Heart right ventricle (tissue), 16 donors: ENCODE results near the gene HIC2. TPM values are rescaled to one million over a fixed set of nuclear protein-coding genes. Genes with fewer than 3 reads are reported as not detected.
"Not testable (repeated sequence)": the region's sequence is repeated elsewhere in the genome, so short reads cannot be mapped to it uniquely, and the experiment has no call there.

Experiments used
- ATAC-seq, 8 donors: fragments of 200-7000 bp; cut with Tn5 transposase; one replicate each; pipeline ENCODE4 v1.9.1; 2020; ENCODE audit warnings: mild to moderate bottlenecking in 8 of 8, moderate library complexity in 8 of 8, moderate number of reproducible peaks in 1 of 8
- DNase-seq, 2 donors: peaks; one replicate each; pipeline ENCODE4 v3.0.0-alpha.2; 2020
- H3K27ac ChIP-seq, 10 donors: fragments of 200-600 bp; sonication (generic) in 2 of 10; one replicate each; pipeline versions ENCODE4 v1.5.0 to v1.8.0; 2020 to 2022; ENCODE audit warnings: mild to moderate bottlenecking in 3 of 10
- H3K27me3 ChIP-seq, 7 donors: fragments of 200-600 bp; one replicate each; pipeline ENCODE4 v1.8.0; 2021 to 2022; ENCODE audit warnings: mild to moderate bottlenecking in 2 of 7
- H3K36me3 ChIP-seq, 9 donors: fragments of 200-600 bp; sonication (generic) in 1 of 9; one replicate each; pipeline versions ENCODE4 v1.5.0 to v1.8.0; 2020 to 2022; ENCODE audit warnings: mild to moderate bottlenecking in 2 of 9
- H3K4me1 ChIP-seq, 9 donors: fragments of 200-600 bp; sonication (generic) in 1 of 9; one replicate each; pipeline versions ENCODE4 v1.5.0 to v1.8.0; 2020 to 2022; ENCODE audit warnings: mild to moderate bottlenecking in 4 of 9
- H3K4me3 ChIP-seq, 10 donors: fragments of 200-600 bp; sonication (generic) in 2 of 10; one replicate each; pipeline versions ENCODE4 v1.5.0 to v1.8.0; 2020 to 2022; ENCODE audit warnings: mild to moderate bottlenecking in 7 of 10, moderate library complexity in 2 of 10
- H3K9me3 ChIP-seq, 11 donors: fragments of 200-600 bp in 10 of 11; sonication (generic) in 2 of 11; one replicate each; pipeline versions ENCODE4 v1.5.0 to v1.8.0; 2013 to 2022; ENCODE audit warnings: mild to moderate bottlenecking in 2 of 11, control low read depth in 1 of 11, moderate library complexity in 1 of 11
- WGBS, 2 donors: extraction: QIAGEN DNeasy Blood & Tissue Kit; methylation state at CpG; one replicate each; pipeline ENCODE4 v1.1.7; 2013; ENCODE audit warnings: inconsistent platforms in 1 of 2; 5-methylcytosine and 5-hydroxymethylcytosine counted together
- intact Hi-C, 10 donors: fragments of 100-400 bp; cut with DNase I; formaldehyde crosslinking; loops; one replicate each; pipeline versions ENCODE4 v1.11.1 to v1.14.2; 2022
- polyA plus RNA-seq, 2 donors: library from polyadenylated mRNA; stranded (reverse); fragments of 200-250 nt; gene quantifications; one replicate each; pipeline ENCODE4 v1.2.3, GENCODE V29; 2013
- total RNA-seq, 10 donors: library from RNA; stranded (reverse); fragmentation: NEBNext Ultra II Directional in 3 of 10; extraction: Animal tissue kit (Norgen Biotek cat#: 25700) in 3 of 10; gene quantifications; one replicate each; pipeline versions ENCODE4 v1.2.1 to v1.2.4, GENCODE V29; 2021 to 2023
- donor health status: Arrhythmogenic right ventricular cardiomyopathy.
- donor health status: ischemic (EF 13 %, LVEDD 7.1; RV severe dilation, severe dysfunction).
- donor health status: healthy with polysubstance abuse.
- donor health status: DM: no; HTN: yes; CAD: no.
- donor health status: DM: no; HTN: no; CAD: no.
- donor health status: ischemic (EF 25% LVEDD 6.9; RV normal size, moderate dysfunction).
- donor health status: ischemic (EF 25% LVEDD 5.7; RV mildly dilated, moderate dysfunction).
- donor health status: healthy.
- donor health status: DM: yes; HTN: yes; CAD: no.
- donor health status: Ischemic cardiomyopathy.
- donor health status: ischemic (EF 35%, LVEDD 5.7; RV mildly dilated, moderate dysfunction).
- donor health status: nonischemic (EF 11% LVEDD 7.7; RV severe dilation, severe dysfunction).
- donor health status: DM: yes; HTN: yes; CAD: no.
- donor health status: PGD.
- donor health status: ischemic (EF 29% LVEDD 5.4; RV normal size, mild dysfunction).
- donor health status: nonischemic (EF 23%, LVEDD 6.1; RV moderate dilation, normal function).

Gene HIC2
- total and polyA plus RNA-seq, 12 donors, result 0.65 to 2.4 (median 1.8) TPM

DNA sequence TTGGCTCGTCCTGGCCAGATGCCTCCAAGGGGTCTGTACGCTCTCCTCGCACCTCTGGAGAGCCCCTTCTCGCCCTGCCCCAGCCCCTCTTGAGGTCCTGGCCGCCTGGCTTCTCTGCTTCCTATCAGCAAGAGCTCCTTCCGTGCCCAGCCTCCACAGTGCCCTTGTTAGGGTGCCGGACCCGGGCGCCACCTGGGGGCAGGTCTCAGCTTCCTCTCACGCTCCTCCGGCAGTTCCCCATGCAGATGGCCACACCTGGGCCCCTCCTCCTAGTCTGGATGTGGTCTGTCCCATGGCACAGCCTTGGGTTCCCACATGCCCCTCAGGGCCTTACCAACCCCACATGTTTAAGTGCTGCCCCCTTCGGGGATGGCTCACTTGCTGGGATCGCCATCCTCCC is 56.5 kb downstream of the HIC2 start:
- H3K36me3 ChIP-seq, H3K9me3 ChIP-seq, DNase-seq, H3K4me1 ChIP-seq, intact Hi-C loops, H3K27ac ChIP-seq, ATAC-seq, H3K27me3 ChIP-seq, H3K4me3 ChIP-seq: not testable (repeated sequence)
- no CpG with 5 or more reads among the region's 13 CpGs for WGBS, 2 donors

DNA sequence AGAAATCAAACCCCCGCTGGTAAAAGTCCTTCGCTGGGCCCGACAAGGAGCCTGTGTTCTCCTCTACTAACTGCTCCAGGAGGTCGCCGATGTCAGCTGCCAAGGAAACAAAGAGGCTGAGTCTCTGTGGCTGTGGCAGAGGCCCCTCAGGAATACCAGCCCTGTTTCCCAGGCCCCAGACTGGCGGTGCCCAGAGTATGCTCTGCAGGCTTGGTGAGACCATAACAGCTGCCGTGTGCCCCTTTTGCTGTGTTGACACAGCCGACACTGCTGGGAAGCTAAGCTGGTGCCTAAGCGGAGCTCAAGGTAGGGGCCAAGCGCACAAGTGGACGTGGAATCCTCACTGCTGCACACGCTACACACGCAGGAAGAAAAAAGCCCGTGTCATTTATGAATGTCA is 66.9 kb downstream of the HIC2 start:
- H3K36me3 ChIP-seq, H3K9me3 ChIP-seq, H3K27ac ChIP-seq, H3K4me1 ChIP-seq, ATAC-seq, H3K4me3 ChIP-seq, DNase-seq, intact Hi-C loops, H3K27me3 ChIP-seq: not testable (repeated sequence)
- 89 to 95% methylated on average over 6 to 10 of the region's 14 CpGs for WGBS, 2 donors

DNA sequence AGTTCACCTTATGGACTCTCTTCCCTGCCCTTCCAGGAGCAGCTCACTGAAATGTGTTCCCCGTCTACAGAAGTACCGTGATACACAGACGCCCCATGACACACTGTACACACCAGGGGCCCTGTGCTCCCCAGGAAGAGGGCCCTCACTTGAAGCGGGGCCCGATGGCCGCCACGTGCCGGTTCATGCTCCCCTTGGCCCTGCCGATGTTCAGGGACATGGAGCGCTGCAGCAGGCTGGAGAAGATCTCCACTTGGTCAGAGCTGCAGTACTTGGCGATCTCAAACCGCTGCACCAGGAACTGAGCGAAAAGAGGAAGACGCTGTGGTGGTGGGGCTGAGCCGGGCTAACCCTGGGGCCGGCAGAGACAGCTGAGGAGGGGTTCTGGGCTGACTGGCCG is 70.6 kb downstream of the HIC2 start:
- H3K4me1 ChIP-seq, H3K27me3 ChIP-seq, ATAC-seq, H3K27ac ChIP-seq, intact Hi-C loops, H3K9me3 ChIP-seq, H3K4me3 ChIP-seq, DNase-seq, H3K36me3 ChIP-seq: not testable (repeated sequence)
- 96 to 99% methylated on average over 7 of the region's 17 CpGs for WGBS, 2 donors

DNA sequence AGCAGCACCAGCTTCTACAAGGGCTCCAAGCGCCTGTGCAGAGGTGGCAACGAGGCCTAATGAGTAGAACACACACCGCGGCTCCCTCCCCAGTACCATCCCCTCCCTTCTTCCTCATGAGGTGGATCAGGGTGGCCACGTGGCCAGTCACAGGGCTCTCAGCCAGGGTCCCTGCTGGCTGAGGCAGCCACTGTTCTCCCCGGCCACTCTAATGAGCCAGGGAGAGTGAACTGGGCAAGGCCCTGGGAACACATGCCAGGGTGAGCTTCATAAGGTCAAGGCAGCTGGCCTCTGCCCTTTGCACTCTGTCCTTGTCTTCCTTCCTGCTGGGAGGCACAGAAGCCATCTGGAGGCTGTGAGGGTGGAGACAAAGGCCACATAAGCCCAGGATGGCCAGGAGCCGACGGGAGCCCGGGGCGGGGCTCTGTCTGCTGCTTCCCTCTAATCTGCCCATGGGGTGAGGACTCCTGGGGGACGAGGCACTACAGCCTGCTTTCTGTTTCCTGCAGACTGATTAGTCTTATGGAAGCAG is 72.0 kb downstream of the HIC2 start:
- H3K36me3 ChIP-seq, H3K9me3 ChIP-seq, intact Hi-C loops, H3K4me1 ChIP-seq, ATAC-seq, H3K27ac ChIP-seq, H3K27me3 ChIP-seq, H3K4me3 ChIP-seq, DNase-seq: not testable (repeated sequence)
- WGBS, 2 donors, result 27 to 58% methylated on average over 2 to 3 of the region's 11 CpGs

DNA sequence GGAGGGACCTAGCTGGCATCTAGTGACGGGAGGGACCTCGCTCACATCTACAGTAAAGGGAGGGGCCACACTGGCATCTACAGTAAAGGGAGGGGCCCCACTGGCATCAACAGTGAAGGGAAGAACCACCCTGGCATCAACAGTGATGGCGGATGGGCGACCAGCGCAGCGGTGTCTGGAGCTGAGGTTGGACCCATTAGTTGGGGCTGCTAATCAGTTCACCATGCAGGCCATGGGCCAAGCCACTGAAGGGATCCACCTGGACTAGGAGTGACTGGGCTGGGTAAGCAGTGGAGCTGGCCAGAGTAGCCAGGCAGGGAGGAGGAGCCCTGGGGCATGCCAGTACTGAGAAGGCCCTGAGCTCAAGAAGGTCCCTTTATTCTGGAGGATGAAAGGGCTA is 73.4 kb downstream of the HIC2 start:
- ATAC-seq, intact Hi-C loops: not testable (repeated sequence)

DNA sequence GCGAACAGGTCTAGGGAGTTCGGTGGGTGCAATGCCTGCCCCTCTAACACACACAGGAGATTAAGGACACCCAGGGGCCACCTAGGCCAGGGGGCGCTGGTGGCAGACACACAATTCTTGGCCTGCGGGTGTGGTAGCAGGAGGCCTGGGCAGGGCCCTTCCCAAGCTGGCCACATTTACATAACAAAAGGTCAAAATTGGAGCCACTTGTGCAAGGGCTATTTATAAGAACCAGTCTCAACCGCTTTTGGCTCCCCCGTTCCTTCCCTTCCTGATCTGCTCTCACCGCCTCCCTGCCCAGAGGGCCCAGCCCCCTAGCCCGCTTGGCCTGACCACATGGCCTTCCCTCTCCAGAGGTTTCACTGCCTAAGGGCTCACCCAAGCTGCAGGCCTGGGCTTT is 75.1 kb downstream of the HIC2 start:
- H3K4me1 ChIP-seq, DNase-seq, H3K36me3 ChIP-seq, H3K9me3 ChIP-seq, H3K4me3 ChIP-seq, H3K27ac ChIP-seq, H3K27me3 ChIP-seq, intact Hi-C loops: not testable (repeated sequence)
- no CpG with 5 or more reads among the region's 8 CpGs for WGBS, 2 donors
- ATAC-seq, result peak; percentile 30 to 68 (median 61)

More for the DNA sequence above, 73.4 kb downstream of the HIC2 start:
- H3K9me3 ChIP-seq, DNase-seq, H3K27me3 ChIP-seq, H3K4me1 ChIP-seq, H3K27ac ChIP-seq, H3K4me3 ChIP-seq, H3K36me3 ChIP-seq: not testable (repeated sequence)
- 91 to 99% methylated on average over 4 of the region's 6 CpGs for WGBS, 2 donors

DNA sequence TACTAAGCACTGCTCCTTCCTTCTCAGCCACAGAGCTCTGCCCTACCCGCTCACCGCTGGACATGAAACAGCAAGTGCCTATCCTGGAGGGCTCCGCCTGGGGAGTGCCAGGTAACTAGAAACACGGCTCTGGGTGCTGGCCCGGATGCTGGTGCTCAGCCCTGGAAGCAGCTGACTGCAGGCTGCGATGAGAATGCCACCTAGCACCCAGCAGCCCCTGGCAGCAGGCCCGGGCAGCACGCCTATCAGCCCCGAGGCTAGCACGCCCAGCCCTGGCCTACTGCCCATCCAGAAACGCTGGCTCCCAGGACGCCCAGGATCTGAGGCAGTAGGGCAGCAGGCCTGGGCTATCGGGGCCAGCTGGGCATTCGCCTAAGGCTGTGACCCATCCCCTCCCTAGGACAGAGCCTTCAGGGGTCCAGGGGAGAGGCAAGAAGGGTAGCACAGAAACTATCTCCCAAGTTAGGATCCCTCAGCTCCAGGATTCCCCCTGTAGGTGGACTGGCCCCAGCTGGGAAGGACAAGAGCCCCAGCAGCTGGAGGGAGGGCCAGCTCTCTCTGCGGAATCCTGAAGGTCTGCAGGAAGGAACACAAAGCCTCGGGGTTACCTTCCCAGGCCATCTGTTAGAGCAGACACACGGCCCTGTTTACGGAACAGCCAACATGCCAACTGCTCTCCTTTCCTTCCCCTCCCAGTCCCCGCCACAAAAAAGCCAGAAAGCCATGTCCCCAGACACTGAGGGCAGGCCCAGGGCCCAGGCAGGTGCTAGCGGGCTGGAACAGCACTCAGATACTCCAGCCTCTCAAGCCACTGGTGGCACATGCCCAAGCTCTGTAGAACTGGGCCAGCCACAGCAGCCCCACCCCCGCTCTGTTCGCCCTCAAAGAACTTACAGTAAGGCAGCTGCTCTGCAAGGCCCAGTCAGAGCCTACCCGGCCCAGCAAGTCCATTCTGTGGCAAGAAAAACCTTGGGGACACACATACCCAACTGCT is 76.9 kb downstream of the HIC2 start:
- H3K4me3 ChIP-seq, H3K27ac ChIP-seq, H3K36me3 ChIP-seq, intact Hi-C loops, H3K27me3 ChIP-seq, H3K9me3 ChIP-seq, DNase-seq, H3K4me1 ChIP-seq: not testable (repeated sequence)
- ATAC-seq, result peak; percentile 71 to 90 (median 84)
- WGBS, 2 donors, result no CpG with 5 or more reads among the region's 23 CpGs

DNA sequence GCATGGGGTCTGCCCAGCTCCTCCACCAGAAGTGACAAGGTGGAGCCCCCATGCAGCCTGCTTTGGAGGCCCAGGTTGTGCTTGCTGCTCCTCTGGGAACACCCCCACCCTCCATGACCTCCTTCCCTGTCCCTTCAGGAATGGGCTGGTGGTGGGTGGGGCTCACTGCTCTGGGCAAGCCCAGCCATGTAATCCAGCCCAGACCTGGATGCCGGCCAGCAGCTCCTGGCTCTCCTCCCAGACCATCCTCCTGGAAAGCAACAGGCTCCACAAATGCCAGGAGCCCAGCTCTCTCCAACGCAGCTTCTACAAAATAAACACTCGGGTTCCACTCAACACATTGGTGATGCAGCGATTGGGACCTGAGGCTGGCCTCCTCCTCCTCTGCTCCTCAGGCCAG is 80.8 kb downstream of the HIC2 start:
- intact Hi-C loops, DNase-seq, H3K4me3 ChIP-seq, H3K9me3 ChIP-seq, H3K4me1 ChIP-seq, H3K27me3 ChIP-seq, H3K27ac ChIP-seq, H3K36me3 ChIP-seq: not testable (repeated sequence)
- peak; percentile 76 to 89 (median 84) for ATAC-seq
- WGBS, 2 donors, result no CpG with 5 or more reads among the region's 4 CpGs

DNA sequence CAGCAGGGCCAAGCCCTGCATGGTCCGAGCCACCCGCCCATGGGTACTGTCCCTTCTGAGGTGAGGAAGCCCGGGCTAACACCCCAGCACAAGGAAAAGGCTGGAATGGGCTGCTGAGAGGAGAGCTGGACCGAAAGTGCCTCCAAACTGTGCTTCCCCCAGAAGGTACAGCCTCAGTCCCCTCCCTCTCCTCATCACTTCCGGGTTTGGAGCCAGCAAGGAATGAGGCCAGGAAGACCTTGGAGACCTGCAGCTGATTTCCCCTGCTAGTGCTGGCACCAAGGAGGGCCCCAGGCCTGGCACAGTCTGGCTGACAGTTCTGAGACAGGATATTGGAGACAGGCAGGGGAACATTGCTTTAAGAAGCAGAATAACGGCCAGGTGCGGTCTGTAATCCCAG is 81.3 kb downstream of the HIC2 start:
- DNase-seq, H3K4me1 ChIP-seq, H3K9me3 ChIP-seq, H3K27ac ChIP-seq, H3K36me3 ChIP-seq, intact Hi-C loops, H3K4me3 ChIP-seq, H3K27me3 ChIP-seq: not testable (repeated sequence)
- ATAC-seq, result peak in 1 of 8 donors; percentile 22
- WGBS, 2 donors, result no CpG with 5 or more reads among the region's 7 CpGs

DNA sequence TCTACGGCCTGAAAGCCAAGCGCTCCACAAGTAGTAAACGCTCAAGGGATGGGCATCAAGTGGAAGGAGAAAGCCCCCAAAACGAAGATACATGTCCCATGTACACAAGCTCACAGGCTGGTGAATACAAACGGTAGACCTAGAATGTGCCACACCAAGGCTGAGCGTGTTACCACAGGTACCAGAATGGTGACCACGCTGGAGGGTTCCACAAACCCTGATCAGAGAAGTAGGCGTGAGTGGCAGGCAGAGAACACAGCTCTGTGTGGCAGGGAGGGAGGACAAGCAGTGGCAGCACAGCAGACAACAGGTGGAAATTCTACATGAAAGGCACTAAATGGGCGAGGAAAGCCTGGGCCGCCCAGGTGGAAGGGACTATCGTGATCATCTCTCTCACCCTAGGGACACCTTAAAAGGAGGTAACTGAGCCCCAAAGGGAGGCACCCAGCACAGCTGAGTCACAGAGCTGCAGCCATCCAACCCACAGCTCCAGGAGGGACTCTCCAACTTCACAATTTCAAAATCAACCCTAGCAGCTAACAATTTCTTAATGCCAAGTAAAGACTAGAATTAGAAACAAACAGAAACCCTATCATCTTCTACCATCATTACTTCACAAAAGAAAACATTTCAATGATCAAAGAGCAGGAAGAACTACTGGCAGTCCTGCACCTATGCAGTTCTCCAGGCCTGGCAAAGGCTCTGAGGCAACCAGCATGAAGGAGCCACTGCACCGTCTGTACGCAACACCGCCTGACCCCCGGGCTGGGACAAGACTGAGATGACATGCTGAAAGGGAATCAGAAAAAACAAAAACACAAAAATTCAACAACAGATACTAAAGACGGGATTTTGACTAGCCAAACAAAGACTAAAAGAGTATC is 82.7 kb downstream of the HIC2 start:
- H3K27ac ChIP-seq, H3K4me3 ChIP-seq, H3K36me3 ChIP-seq, DNase-seq, ATAC-seq, H3K27me3 ChIP-seq, H3K9me3 ChIP-seq, H3K4me1 ChIP-seq, intact Hi-C loops: not testable (repeated sequence)
- no CpG with 5 or more reads among the region's 16 CpGs for WGBS, 2 donors
